ENCODE results near the gene ATAD3B. TPM values are rescaled to one million over a fixed set of nuclear protein-coding genes. Genes with fewer than 3 reads are reported as not detected.
"Not testable (repeated sequence)": the region's sequence is repeated elsewhere in the genome, so short reads cannot be mapped to it uniquely, and the experiment has no call there.

Gene ATAD3B
- total RNA-seq, 2 donors from 2014 or later: 2.7 to 5.7 TPM

DNA sequence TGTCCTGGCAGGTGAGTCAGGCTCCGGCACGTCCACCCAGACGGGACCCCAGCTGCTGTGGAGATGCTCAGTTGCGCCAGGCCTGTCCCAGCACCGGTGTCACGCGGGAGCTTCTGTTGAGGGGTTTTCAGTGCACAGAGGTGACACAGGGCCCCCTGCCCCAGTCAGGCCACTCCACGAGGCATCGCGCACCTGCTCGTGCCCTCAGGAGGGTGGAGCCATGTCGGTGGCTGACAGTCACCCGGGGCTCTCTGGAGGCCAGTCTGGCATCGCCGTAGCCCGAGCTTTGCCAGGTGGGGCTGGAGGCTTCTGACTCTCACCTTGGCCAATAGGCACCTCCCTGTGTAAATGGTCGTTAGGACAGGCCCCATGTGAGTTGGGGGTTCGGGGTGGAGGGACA lies 57.8 kb downstream of the ATAD3B start:
- Histone ChIP-seq H3K4me1 (no peaks in the 10 kb centered on the region), H3K27ac (no peak overlapping the region), H3K36me3 (peaks cover 22% of the 10 kb centered on the region), H3K4me3 (no peak overlapping the region), H3K27me3 (no peaks in the 10 kb centered on the region), H3K9me3 (peaks cover 0 to 10% of the 10 kb centered on the region in 2 donors)
- DNase-seq (ENCODE audit: low spot score): no peak
- TF ChIP-seq CTCF (IDR thresholded peaks at IDR 0.05): no peak

DNA sequence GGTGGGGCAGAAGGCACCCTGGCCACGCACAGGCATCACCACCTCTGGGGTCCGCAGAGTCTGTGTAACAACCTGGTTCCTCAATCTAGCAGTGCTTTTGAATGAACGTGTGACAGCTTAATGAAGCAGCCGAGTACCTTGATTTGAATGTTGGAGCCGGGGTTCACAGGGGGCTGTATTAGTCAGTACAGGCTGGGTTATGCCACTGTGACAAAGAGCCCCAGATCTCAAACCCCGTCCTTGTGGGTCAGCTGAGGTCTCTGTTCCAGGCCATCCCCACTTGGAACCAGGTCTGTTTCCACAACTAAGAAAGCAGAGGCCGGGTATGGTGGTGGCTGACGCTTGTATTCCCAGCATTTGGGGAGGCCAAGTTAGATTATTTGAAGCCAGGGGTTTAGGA lies 58.4 kb downstream of the ATAD3B start:
- DNase-seq (ENCODE audit: low spot score): no peak
- Histone ChIP-seq H3K9me3 (peaks cover 0 to 10% of the 10 kb centered on the region in 2 donors), H3K27me3 (no peaks in the 10 kb centered on the region), H3K27ac (no peak overlapping the region), H3K36me3 (peaks cover 20% of the 10 kb centered on the region), H3K4me1 (no peaks in the 10 kb centered on the region), H3K4me3 (no peak overlapping the region)
- no peak for TF ChIP-seq CTCF (IDR thresholded peaks at IDR 0.05)

DNA sequence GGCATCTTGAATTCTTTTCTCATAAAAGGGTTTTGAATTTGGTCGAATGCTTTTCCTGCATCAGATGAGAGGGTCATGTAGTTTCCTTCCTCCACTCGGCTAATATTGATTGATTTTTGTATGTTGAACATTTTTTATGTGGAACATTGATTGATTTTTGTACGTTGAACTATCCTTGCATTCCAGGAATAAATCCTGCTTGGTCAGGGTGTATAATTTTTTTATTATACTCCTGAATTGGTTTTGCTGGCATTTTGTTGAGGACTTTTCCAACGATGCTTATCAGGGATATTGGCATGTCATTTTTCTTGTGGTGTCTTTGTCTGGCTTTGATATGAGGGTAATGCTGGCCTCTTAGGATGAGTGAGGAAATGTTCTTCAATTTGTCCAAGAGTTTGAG lies 60.4 kb downstream of the ATAD3B start:
- no peak for TF ChIP-seq CTCF (IDR thresholded peaks at IDR 0.05)
- H3K4me1 ChIP-seq: no peaks in the 10 kb centered on the region
- DNase-seq (ENCODE audit: low spot score): no peak
- H3K4me3 ChIP-seq: no peak overlapping the region
- peaks cover 0 to 10% of the 10 kb centered on the region in 2 donors for H3K9me3 ChIP-seq
- no peaks in the 10 kb centered on the region for H3K27me3 ChIP-seq
- H3K36me3 ChIP-seq: peaks cover 11% of the 10 kb centered on the region
- no peak overlapping the region for H3K27ac ChIP-seq

- H3K4me1 ChIP-seq; H3K4me3 ChIP-seq; H3K9me3 ChIP-seq; H3K36me3 ChIP-seq; DNase-seq (ENCODE audit: low spot score); H3K27me3 ChIP-seq: not testable (repeated sequence)
- peak overlapping the region; percentile 53 to 63 for H3K27ac ChIP-seq
These were observed 61.8 kb downstream of the ATAD3B start for GRCh38 chr1:1533176-1533893.

GRCh38 chr1:1533894-1534291 lies 62.3 kb downstream of the ATAD3B start:
- peak overlapping the region in 1 of 2 donors; percentile 53 for H3K27ac ChIP-seq
- H3K4me1 ChIP-seq; H3K36me3 ChIP-seq; H3K27me3 ChIP-seq; DNase-seq (ENCODE audit: low spot score); H3K9me3 ChIP-seq; H3K4me3 ChIP-seq: not testable (repeated sequence)

- no peak for TF ChIP-seq CTCF (IDR thresholded peaks at IDR 0.05)
- peaks cover 0 to 9% of the 10 kb centered on the region in 2 donors for H3K4me1 ChIP-seq
- H3K27ac ChIP-seq: no peak overlapping the region
- H3K36me3 ChIP-seq: no peaks in the 10 kb centered on the region
- no peak overlapping the region for H3K4me3 ChIP-seq
- no peak for DNase-seq (ENCODE audit: low spot score)
- H3K27me3 ChIP-seq: no peaks in the 10 kb centered on the region
- H3K9me3 ChIP-seq: peaks cover 0 to 10% of the 10 kb centered on the region in 2 donors
These were observed 63.0 kb downstream of the ATAD3B start for GRCh38 chr1:1534401-1535154.

All from right atrium auricular region (tissue), 2 donors.